Amniotic epithelial cell (primary cell): ENCODE data around the gene SOWAHA.
A peak's percentile ranks its signal among the peaks of the same experiment; 100 is the strongest.

Experiments used
- DNase-seq: peaks from one replicate; pipeline ENCODE4 v3.0.0-alpha.2; 2010; ENCODE audit warnings: low read depth

SOWAHA gene

DNA sequence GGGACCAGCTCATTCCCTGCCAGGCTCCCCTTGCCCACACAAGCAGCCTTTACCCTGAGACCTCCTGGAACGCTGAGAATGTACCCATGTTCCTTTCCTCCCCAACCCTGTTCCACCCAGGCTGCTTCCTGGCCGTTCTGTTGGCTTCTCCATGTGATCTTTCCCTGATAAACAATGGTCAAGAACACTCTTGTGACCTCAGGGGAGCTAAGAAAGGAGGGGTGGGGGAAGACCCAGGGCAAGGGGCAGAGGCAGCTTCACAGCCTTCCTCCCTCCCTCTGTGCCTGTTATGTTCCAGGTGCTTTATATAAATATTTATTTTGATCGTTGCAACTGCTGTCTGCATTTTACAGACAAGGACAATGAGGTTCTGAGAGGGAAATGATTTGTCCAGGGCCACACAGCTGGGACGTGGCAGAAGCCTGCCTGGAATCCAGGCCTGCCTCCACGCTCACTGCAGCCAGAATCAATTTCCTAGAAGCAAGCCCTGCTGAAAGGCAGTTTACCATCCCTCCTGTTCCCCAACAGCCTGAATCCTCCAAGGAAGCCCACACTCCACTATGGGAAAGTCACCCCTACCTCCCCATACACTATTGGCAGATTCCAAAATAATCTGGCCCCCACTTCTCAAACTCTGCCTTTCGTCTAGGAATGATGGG is 13.5 kb downstream of the SOWAHA start:
- no peak for DNase-seq

DNA sequence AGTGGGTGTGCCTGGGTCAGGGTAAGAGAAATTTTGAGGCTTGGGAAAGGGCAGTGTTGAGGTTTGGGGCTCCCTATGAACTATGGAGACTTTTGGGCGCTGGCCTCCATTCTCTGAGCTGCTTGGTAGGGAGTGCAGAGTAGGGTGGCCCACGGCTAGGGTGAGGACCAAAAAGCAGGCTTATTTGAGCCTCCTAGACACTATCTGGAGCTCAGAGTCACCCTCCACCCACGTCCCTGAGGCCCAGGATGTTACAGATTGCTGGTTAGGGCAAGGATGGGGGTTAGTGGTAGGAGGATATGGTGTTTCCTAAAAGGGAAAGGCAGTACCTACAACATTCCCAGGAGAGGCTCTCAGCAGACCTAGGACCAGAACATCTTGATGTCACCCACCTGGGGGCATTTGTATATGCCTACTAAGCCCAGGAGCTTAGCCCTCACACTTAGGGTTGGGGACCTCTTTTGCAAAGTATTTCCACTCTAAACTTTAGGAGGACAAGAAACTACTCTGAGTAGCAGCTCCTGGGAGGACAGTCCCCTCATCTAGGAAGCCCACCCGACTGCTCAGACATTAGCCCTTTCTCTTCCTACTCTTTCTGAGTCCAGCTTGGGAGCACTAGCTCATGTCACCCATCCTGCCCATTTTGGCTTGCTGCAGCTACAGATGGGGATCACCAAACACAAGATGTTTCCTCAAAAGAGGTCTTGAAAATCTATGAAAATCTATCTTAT is 15.0 kb downstream of the SOWAHA start:
- DNase-seq, result no peak

DNA sequence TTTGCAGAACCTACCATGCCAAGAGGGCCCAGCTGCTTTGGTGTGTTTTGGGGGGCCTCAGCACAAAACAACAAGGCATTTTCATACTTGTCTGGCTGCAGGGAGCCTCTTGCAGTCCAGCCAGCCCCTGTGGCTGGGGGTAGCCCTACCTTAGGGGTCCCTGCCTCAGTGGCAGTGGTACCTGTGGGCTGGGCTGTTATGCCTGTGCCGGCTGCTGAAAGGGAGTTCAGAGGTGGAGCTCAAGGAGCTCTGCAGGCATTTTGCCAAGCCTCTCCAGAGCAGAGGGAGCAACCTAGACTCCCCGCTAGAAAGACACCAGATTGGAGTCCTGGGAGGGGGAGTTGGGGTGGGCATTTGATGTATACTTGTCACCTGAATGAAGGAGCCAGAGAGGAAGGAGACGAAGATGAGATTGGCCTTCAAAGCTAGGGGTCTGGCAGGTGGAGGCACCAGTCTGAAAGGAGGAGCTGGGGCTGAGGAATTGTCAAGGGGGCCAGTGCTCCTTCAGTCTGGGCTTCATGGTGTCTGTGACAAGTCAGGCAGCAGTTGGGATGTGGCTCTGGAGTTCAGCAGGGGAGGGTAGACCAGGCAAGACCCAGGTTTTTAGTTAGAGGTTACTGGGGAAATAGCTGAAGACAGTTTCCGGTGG is 15.9 kb downstream of the SOWAHA start:
- no peak for DNase-seq

DNA sequence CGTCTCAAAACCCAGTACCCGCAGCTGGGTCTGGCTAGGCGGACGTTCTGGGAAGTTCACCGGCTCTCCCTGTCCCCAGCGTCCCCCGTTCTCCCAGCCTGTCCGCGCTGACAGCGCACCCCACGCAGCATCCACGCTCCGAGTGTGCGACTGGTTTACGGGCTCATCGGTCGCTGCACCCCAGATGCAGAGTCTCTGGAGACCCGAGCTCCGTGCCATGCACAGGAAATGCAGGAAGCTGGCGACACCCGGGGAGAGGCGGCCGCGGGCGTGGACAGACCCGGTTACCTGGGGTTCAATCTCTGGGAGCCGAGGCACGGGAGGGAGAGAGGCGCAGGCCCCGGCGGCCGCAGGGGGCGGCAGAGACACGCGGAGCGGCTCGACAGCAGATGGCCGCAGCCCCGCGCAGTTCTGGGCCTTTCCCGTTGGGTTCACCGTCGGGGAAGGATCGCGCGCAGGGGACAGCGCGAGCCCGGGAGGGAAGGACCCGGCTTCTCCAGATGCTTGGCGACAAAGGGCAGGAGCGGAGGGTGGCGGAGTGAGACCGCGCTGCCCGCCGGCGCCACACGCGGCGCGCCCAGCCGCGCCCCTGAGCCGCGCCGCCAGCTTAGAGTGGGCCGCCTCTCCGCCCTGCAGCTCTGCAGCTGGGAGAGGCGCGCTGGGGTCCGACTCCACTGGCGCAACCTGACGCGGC is 16.8 kb downstream of the SOWAHA start:
- DNase-seq, result peak; percentile 50

DNA sequence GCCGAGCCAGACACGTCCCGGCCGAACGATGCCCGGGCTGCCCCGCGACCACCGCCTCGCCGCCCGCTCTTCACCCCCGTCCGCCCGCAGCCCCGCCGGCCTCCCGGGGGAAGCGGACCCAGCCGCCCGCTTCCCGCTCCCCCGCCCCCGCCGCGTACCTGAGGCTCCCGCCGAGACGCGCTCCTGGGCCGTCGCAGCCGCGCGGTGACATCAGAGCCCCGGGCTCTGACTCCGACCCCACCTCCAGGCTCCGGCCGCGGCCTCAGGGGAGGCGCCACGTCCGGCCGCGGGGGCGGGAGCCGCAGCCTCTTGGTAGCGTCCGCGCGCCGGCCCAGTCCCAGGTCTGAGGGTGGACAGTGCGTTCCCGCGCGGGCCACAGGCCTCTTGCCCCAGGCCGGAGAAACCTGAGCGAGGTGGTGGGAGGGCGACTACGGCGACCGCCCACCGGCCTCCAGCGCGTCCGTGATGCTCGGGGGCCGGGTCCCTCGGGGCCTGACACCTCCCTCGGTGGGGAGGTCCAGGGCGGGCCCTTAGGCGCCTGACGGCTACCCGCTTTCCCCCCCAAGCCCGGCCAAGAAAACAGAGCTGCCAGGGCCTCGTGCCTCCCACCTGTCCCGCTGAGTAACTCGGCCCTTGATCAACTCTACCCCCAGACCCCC is 17.5 kb downstream of the SOWAHA start, which contains the start of gene SHROOM1:
TSS of gene SHROOM1 (minus strand) at position 212 of the 659 bp plus-strand sequence. CDS start 4,507 bp downstream, outside the sequence.
- DNase-seq, result peak; percentile 37

DNA sequence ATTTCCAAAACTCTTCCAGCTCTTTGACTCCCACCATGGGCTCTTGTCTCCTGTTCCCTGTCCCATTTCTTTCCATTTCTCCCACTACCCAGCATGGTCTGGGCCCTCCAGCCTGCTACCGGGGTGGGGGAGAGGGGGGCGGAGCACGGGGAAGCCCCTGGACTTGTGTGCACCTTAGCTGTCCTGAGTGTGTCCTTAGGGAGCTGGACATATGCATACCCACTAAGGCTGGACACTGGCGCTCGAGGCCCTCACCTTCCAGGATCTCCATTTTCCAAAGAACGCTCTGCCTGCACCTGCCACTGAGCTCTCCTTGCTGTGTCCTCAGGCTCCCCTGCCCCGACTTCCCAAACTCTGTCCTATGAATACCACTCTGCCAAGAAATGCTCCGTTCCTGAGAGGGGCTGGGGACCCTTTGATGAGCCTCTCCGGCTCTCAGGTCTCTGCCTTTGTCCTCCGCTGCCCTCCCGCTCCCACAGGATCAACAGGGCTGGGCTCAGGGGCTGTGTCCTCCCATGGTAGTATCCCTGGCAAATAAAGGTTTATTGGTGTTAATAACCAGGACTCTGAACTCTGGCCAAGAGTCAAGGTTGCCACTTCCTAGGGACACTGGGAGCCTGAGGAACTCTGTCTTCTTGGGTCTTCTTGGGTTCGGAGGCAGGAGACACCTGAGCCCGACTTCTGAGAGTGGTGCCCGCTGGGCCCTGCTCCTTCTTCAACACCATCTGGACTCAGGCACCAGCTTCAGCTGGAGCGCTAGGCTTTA is 18.2 kb downstream of the SOWAHA start:
- no peak for DNase-seq

DNA sequence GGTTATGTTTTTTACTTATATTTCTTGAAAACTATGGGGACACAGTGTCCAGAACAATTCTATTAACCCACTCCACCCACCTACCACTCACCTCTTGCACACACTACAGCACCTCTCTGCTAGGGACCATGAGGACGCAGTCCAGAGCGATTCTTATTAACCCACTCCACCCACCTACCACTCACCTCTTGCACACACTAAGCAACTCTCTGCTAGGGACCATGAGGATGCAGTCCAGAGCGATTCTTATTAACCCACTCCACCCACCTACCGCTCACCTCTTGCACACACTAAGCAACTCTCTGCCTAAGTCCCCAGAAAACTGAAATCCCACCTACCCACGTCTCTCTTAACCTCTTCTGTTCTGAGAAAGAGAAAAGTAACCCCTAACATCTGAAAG is 19.5 kb downstream of the SOWAHA start:
- no peak for DNase-seq

DNA sequence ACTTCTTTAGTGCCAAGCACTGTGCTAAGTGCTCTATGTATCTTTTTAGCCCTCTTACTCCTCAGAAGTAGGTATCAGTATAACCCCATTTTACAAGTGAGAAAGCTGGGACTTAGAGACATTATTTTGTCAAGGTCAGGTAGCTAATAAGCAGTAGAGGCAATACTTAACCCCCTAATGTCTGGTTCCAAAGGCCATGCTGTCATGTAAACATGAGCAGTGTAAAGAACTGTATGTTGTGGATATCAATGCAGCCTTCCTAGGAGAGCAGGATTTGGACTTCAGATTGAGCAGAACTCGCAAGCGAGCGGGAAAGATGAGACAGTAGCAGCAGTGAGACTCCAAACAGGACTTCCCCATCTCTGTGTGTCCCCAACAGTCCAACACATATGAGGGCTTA is 21.0 kb downstream of the SOWAHA start:
- no peak for DNase-seq

DNA sequence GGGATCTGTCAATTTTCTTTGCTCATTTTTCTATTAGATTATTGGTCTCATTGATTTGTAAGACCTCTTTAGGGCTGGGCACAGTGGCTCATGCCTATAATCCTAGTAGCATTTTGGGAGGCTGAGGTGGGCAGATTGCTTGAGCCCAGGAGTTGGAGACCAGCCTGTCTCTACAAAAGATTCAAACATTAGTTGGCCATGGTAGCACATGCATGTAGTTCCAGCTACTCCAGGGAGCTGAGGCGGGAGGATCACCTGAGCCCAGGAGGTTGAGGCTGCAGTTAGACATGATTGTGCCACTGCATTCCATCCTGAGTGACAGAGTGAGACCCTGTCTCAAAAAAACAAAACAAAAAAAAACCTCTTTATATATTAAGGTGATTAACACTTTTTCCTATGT is 23.8 kb downstream of the SOWAHA start:
- no peak for DNase-seq

DNA sequence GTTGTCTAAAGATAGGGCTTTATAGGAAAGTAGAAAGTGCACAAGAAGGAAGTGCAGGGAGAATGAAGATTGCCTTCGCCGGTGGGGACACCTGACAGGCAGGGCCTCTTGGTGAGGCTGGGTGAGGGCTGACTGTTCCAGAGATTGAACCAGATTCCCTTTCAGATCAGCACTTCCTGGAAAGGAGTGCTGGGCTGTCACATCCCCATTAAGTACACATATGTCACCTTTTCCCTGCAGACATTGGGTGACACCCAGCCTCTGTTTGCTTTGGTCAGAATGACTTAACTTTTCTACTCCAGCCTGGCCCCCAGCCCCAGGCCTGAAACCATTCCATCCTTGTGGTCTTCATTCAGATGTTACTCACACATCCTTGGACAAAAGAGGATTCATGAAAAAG is 24.8 kb downstream of the SOWAHA start:
- DNase-seq, result no peak

DNA sequence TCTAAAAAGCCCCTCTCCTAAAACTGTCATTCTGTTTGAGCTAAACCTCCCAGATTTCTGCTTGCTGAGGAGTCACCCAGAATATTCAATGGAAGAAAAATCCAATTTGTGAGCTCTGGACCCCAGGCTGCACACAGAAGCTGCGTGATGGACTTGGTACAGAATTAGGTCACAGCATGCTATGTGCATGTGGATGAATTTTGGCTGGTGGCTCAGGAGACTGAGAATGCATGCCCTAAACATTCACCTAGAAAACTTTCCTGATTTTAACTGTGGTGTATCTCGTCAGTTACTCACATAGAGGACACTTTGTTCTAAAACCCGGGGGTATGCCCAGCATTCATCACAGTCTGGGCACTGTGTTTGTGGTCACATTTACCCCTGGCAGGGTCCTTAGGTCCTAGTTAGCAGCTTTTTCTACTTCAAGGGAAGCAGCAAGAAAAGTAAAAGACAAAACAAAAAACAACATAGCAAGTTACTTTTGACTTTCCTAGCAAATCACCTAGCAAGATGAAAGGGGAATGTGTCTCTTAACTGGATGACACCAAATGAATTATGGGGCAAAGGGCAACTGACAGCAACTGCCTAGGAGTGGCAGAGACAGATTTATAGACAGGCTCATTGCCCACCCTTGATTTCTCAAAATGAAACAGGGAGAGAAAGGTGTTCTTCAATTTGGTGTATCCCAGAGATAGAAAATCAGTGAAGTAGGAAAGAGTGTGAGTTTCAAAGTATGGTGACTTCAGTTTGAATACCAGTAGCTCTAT is 25.6 kb downstream of the SOWAHA start:
- DNase-seq, result no peak

DNA sequence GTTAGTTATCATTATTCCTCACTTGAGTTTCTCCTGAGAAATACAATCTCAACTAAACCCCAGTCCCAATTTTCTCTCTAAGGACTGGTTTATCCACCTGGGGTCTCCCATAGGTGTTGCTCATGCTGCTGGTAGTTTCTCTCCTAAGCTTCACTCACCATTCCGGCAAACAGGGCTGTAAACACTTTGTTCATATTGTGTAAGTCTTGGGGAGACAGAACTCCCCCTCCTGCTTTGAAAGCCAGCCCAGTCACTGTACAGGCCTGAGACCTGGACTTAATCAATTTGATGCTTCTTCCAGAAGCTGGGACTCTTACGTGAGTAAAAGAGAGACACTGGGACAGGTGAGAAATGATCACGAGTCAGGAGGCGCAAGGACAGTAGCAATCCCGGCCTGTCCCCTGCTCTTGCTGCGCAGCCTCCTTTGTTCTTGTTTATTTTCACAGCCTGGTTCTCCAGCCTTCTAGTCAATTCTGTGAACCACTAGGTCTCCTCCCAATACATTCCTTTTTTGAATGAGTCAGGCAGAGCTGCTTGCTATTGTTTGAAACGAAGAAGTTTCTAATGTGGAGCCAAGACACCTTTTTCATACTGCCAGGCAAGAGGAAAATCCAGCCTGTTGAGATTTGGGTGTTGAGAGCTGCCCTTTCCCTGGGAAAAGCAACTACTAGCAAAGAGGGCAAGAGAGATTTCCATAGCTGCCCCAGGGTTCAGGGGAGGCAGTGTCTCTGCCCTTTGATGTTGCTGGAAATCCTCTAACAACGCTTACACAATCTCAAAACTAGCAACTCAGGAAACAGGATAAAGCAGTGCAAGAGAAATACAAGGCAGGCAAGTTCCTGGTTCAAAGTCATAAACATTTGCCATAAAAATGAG is 26.6 kb downstream of the SOWAHA start:
- DNase-seq, result peak; percentile 91

DNA sequence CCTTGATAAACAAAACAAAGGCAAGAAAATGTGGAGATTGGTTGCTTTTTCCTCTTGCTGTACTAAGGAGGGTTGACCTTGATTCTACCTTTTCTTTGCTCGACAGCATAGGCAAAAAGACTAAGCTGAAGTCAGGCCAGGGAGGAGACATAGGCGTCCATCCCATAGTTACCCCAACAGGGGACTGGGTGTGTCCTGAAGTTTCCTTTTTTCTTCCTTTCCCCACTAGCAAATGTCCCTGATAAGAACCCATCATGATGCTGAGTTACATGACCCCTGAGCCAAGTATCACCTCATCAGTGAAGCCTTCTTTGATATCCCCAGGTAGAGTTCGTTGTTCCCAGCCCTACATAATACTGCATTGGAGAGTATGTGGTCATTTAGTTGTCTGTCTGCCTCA is 27.2 kb downstream of the SOWAHA start:
- no peak for DNase-seq

DNA sequence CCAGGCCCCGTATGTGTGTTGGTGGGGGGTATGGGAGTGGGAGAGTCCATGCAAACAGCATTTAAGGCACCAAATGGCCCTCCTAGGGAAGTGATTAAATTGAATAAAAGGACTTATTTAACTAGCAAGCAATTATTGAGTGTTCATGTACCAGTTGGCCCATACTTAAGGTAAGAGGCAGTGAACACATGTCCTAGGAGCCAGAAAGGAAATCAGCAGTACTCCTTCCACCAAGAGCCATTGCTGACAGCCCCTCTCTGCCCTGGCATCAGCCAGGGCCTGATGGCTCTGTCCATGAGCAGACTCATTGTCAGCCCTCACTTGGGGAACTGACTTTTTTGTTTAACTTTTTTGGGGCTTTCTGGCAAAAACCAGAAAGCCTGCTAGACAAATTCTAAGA is 27.8 kb downstream of the SOWAHA start:
- no peak for DNase-seq

DNA sequence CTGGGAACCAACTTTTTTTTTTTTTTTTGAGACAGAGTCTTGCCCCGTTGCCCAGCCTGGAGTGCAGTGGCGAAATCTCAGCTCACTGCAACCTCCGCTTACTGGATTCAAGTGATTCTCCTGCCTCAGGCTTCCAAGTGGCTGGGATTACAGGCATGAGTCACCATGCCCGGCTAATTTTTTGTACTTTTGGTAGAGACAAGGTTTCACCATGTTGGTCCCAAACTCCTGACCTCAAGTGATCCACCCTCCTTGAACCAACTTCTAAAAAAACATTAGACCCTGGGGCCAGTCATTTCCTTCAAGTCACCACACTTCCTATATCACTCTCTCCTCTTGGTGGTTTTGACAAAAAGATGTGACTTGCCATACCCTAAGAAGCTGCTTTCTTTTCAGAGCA is 28.2 kb downstream of the SOWAHA start:
- DNase-seq, result peak; percentile 64

DNA sequence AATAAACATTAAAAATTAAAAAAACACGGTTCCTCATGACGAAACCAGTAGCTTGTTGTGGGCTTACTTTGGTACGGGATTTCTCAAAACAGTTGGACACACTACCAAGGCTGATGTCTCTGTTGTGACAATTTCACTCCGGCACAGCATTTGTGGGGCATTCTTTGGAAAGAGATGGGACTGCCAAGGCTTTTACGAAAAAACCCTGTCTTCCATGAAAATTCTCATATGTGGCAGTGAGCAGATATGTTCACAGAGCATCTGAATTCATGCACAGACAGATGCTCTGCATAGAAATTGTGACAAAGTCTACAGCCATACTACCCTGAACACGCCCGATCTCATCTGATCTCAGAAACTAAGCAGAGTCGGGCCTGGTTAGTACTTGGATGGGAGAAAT is 35.2 kb downstream of the SOWAHA start:
- DNase-seq, result no peak

DNA sequence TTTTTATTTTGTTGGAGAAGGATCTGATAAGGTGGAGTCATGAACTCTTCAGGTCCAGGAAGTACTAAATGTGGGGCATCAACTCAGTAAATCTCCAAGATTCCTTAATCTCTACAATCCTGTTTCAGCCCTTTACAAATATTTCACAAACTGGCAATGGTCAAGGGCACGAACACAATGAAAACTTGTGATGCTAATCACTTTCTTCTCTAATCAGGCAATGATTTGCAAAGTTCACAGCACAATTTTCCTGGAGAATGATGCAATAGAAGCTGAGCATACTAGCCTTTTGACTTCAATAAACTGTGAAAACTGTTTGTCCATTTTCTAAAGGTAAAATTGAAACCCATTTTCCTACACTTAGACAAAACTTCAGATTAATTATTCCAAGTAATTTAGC is 36.2 kb downstream of the SOWAHA start:
- DNase-seq, result no peak

DNA sequence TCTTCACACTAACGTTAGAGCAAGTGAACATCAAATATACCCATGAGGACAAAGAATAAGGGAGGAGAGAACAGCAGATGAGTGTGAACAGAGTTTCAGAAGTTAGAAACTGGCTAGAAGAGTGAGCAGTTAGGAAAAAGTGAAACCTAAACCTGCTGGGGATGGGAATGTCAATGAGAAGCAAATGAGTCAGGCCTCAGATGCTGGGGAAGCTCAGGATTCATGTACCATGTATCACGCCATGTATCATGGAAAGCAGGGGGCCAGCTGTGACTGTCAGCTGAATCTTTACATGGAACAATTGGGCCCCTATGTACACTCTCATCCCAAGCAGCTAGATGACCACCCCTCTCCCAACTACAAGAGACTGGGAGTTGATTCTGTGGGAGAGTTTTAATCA is 37.0 kb downstream of the SOWAHA start:
- DNase-seq, result peak; percentile 34

DNA sequence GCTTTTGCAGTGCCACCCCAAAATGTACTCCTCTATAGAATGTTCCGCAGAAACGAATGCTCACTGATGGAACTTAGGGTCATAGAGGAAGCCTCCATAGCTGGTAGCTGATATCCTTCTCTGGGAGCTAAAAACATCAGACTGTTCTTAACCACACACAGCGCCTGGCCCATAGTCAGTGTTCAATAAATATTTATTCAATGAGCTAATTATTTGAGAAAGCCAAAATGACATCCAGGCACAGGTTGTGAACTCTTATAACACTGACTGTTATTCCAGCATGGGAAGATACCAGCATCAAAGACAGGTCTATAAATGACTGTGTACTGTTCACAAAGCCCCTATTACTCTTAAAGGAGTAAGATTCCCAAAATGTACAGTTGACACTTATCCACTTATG is 40.2 kb downstream of the SOWAHA start:
- no peak for DNase-seq

DNA sequence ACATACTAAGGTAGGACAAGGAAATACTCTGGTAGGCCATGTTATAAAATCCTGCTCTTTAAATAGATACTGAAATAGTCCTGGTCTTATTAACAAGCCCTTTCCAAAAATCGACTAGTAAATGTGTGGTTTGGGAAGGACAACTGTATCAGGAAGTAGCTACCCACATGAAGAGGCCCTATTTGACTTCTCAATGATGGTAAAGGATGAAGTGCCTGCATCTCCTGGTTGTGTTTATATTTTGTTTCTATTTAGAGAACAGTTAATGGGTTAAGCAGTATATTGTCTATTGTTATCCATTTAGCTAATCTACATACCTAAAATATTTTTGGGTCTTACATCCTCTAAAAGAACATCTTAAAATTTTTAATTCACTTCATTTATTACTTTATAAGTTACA is 40.7 kb downstream of the SOWAHA start:
- no peak for DNase-seq
